Prostate gland (tissue), 2 donors: Measurements from ENCODE around the gene ZNF813. TPM values are rescaled to one million over a fixed set of nuclear protein-coding genes. Genes with fewer than 3 reads are reported as not detected.

Source experiments
- DNase-seq: peaks from one replicate; pipeline ENCODE4 v3.0.0-alpha.2; 2019; ENCODE audit warnings: low spot score
- H3K27ac ChIP-seq, 2 donors: fragments of 200-600 bp; sonication (generic); 2 replicates each; pipeline ENCODE4 v1.5.1; 2017 to 2019
- H3K27me3 ChIP-seq: fragments of 200-600 bp; sonication (generic); replicated peaks from 2 replicates; pipeline ENCODE4 v1.5.1; 2019; ENCODE audit not compliant: insufficient read depth
- H3K36me3 ChIP-seq, 2 donors: fragments of 200-600 bp; sonication (generic); 1 replicate in 1 of 2; 2 replicates in 1 of 2; pipeline versions ENCODE4 v1.5.1 to v1.8.1; 2017 to 2019
- H3K4me1 ChIP-seq: fragments of 200-600 bp; sonication (generic); replicated peaks from 2 replicates; pipeline ENCODE4 v1.5.1; 2019
- H3K4me3 ChIP-seq, 2 donors: fragments of 200-600 bp; sonication (generic); 2 replicates each; pipeline ENCODE4 v1.5.1; 2017 to 2019
- H3K9me3 ChIP-seq: fragments of 200-600 bp; sonication (generic); 2 replicates; pipeline ENCODE4 v1.5.1; 2017
- CTCF ChIP-seq, 4 experiments: fragments of 200-600 bp in 2 of 4; fragments of 450-650 bp in 2 of 4; sonication (generic) in 2 of 4; IDR thresholded peaks; 1 replicate in 3 of 4; 2 replicates in 1 of 4; pipeline ENCODE4 v1.5.1; 2016 to 2019; ENCODE audit warnings: antibody characterized with exemption in 4 of 4, mild to moderate bottlenecking in 2 of 4, moderate library complexity in 2 of 4
- POLR2A ChIP-seq: fragments of 450-650 bp; IDR thresholded peaks from one replicate; pipeline ENCODE4 v1.6.1; 2016; ENCODE audit warnings: antibody characterized with exemption, mild to moderate bottlenecking
- POLR2AphosphoS5 ChIP-seq: sonication (generic); formaldehyde crosslinking; IDR thresholded peaks from one replicate; pipeline ENCODE4 v1.6.1; 2017; ENCODE audit warnings: antibody characterized with exemption
- WGBS: methylation state at CpG from one replicate; pipeline ENCODE4 v1.1.5; 2018; 5-methylcytosine and 5-hydroxymethylcytosine counted together
- intact Hi-C: fragments of 100-400 bp; cut with DNase I; formaldehyde crosslinking; loops from one replicate; pipeline ENCODE4 v1.14.2; 2022
- total RNA-seq, 2 donors: library from RNA; depleted of rRNA; stranded (reverse); fragments of >200 nt; gene quantifications; one replicate each; pipeline ENCODE4 v1.1.0, GENCODE V29; 2016

The ZNF813 gene
- total RNA-seq, 2 donors from 2014 or later: 6.8 to 9.1 TPM

GRCh38 chr19:53504885-53505284 is 37.4 kb downstream of the ZNF813 start:
- no peaks in the 10 kb centered on the region for H3K36me3 ChIP-seq
- WGBS: 10% methylated on average over 7 of the region's 7 CpGs
- H3K27me3 ChIP-seq: no peaks in the 10 kb centered on the region
- H3K4me1 ChIP-seq: no peaks in the 10 kb centered on the region
- peak overlapping the region; percentile 68 to 86 for H3K27ac ChIP-seq
- H3K9me3 ChIP-seq: no peaks in the 10 kb centered on the region
- no peak for TF ChIP-seq POLR2A
- peak; percentile 75 for TF ChIP-seq POLR2AphosphoS5
- peak in 1 of 4 experiments; percentile 16 for TF ChIP-seq CTCF (IDR thresholded peaks at IDR 0.05)
- peak overlapping the region in 1 of 2 donors; percentile 24 for H3K4me3 ChIP-seq
- DNase-seq: peak; percentile 53
- intact Hi-C loops: no loop called here

GRCh38 chr19:53506728-53507127 is 39.2 kb downstream of the ZNF813 start:
- H3K4me1 ChIP-seq: no peaks in the 10 kb centered on the region
- H3K27me3 ChIP-seq: no peaks in the 10 kb centered on the region
- no peaks in the 10 kb centered on the region for H3K36me3 ChIP-seq
- 84% methylated on average over 8 of the region's 8 CpGs for WGBS
- H3K9me3 ChIP-seq: no peaks in the 10 kb centered on the region
- no peak for DNase-seq
- TF ChIP-seq POLR2AphosphoS5: no peak
- no peak for TF ChIP-seq CTCF (IDR thresholded peaks at IDR 0.05)
- no peak for TF ChIP-seq POLR2A
- intact Hi-C loops: no loop called here
- no peak overlapping the region for H3K27ac ChIP-seq
- H3K4me3 ChIP-seq: no peak overlapping the region

- no peaks in the 10 kb centered on the region for H3K27me3 ChIP-seq
- H3K36me3 ChIP-seq: no peaks in the 10 kb centered on the region
- no peaks in the 10 kb centered on the region for H3K4me1 ChIP-seq
- no peaks in the 10 kb centered on the region for H3K9me3 ChIP-seq
- intact Hi-C loops: no loop called here
- no peak overlapping the region for H3K4me3 ChIP-seq
- WGBS: 71% methylated on average over 17 of the region's 17 CpGs
- DNase-seq: no peak
- no peak for TF ChIP-seq POLR2A
- H3K27ac ChIP-seq: no peak overlapping the region
Observed at GRCh38 chr19:53507523-53508442, 40.2 kb downstream of the ZNF813 start.

- Histone ChIP-seq H3K27ac (no peak overlapping the region), H3K9me3 (no peaks in the 10 kb centered on the region), H3K4me3 (no peak overlapping the region), H3K36me3 (no peaks in the 10 kb centered on the region), H3K27me3 (no peaks in the 10 kb centered on the region), H3K4me1 (no peaks in the 10 kb centered on the region)
- intact Hi-C loops: no loop called here
- TF ChIP-seq POLR2A: no peak
- TF ChIP-seq CTCF (IDR thresholded peaks at IDR 0.05): no peak
- TF ChIP-seq POLR2AphosphoS5: no peak
- 70% methylated on average over 3 of the region's 3 CpGs for WGBS
- DNase-seq: no peak
Observed at GRCh38 chr19:53509443-53509842, 41.9 kb downstream of the ZNF813 start.

- Histone ChIP-seq H3K9me3 (no peaks in the 10 kb centered on the region), H3K4me1 (no peaks in the 10 kb centered on the region), H3K4me3 (no peak overlapping the region), H3K36me3 (no peaks in the 10 kb centered on the region), H3K27me3 (no peaks in the 10 kb centered on the region), H3K27ac (no peak overlapping the region)
- no peak for TF ChIP-seq POLR2AphosphoS5
- no peak for TF ChIP-seq CTCF (IDR thresholded peaks at IDR 0.05)
- no peak for TF ChIP-seq POLR2A
- no peak for DNase-seq
- intact Hi-C loops: no loop called here
- 77% methylated on average over 5 of the region's 5 CpGs for WGBS
Observed at GRCh38 chr19:53509845-53510244, 42.3 kb downstream of the ZNF813 start.
